ENCODE results near the gene ANO2.

DNA sequence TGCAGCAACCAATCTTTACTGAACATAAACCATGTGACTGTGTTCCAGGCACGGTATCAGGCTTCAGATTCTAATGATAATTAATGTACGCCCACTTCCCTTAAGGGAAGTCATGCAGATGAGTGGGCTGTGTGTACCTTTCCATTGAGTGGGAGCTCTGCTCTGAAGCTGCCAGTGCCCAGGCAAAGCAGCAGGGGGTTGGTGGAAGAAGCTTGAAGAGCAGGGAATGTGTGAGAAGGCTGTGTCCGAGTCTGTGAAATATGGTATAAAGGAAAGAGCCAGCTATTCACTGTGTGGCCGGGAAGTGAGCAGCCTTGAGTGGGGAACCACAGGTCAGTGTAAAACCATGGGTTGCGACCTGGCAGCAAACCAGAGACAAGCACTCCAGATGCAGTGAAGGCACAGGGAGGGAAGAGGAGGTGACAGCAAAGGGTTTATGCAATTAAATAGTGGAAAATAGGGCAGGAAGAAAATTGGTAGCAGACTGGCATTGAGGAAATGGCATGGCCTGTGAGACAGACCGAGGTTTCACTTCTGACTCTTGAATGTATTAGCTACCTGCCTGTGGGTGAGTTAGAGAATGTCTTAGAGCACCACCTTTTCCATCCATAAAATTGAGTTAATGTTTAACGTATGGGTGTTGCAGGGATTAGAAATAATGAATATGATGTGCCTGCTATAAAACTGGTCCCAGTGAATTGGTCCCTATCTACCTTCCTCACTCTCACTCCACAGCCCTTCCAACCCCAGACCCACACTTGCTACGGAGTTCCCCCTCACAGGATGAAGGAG, 396.7 kb downstream of the ANO2 start:
- no peak for TF ChIP-seq EZH2phosphoT487 (IDR thresholded peaks at IDR 0.05; ENCODE audit: borderline replicate concordance, low read length)
- TF ChIP-seq, protein P1, sequence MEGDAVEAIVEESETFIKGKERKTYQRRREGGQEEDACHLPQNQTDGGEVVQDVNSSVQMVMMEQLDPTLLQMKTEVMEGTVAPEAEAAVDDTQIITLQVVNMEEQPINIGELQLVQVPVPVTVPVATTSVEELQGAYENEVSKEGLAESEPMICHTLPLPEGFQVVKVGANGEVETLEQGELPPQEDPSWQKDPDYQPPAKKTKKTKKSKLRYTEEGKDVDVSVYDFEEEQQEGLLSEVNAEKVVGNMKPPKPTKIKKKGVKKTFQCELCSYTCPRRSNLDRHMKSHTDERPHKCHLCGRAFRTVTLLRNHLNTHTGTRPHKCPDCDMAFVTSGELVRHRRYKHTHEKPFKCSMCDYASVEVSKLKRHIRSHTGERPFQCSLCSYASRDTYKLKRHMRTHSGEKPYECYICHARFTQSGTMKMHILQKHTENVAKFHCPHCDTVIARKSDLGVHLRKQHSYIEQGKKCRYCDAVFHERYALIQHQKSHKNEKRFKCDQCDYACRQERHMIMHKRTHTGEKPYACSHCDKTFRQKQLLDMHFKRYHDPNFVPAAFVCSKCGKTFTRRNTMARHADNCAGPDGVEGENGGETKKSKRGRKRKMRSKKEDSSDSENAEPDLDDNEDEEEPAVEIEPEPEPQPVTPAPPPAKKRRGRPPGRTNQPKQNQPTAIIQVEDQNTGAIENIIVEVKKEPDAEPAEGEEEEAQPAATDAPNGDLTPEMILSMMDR (IDR thresholded peaks at IDR 0.05; ENCODE audit: low read depth, low read length, poor library complexity, severe bottlenecking), result no peak

Data from DOHH2 (cell line).